Mammary epithelial cell (primary cell): ENCODE data around the gene NECTIN2.

ENCODE experiments used
- CTCF ChIP-seq, 2 donors: IDR thresholded peaks in 1 of 2; conservative IDR thresholded peaks in 1 of 2; 2 replicates each; pipeline ENCODE4 v1.5.1; 2011 to 2012; ENCODE audit warnings: inconsistent platforms in 2 of 2, low read length in 2 of 2, mild to moderate bottlenecking in 2 of 2, control low read depth in 1 of 2, low read depth in 1 of 2; ENCODE audit not compliant: insufficient read depth in 1 of 2; ENCODE audit errors: extremely low read depth in 1 of 2
- EZH2 ChIP-seq: IDR thresholded peaks from 2 replicates; pipeline ENCODE4 v1.6.1; 2012; ENCODE audit warnings: low read length, inconsistent platforms, borderline replicate concordance

- TF ChIP-seq CTCF (conservative IDR thresholded peaks at IDR 0.05 in 1 of 2, IDR thresholded peaks at IDR 0.05 in 1 of 2; ENCODE audit: extremely low read depth in 1 of 2, insufficient read depth in 1 of 2, low read depth in 1 of 2, low read length in 2 of 2) = no peak
- TF ChIP-seq EZH2 = no peak
Observed at GRCh38 chr19:44813070-44813840, 32.8 kb upstream of the NECTIN2 start.
